Lower lobe of right lung (tissue), 2 donors: Measurements from ENCODE around the gene SLC13A3. TPM values are rescaled to one million over a fixed set of nuclear protein-coding genes. Genes with fewer than 3 reads are reported as not detected.
A peak's percentile ranks its signal among the peaks of the same experiment; 100 is the strongest.

Experiments
- ATAC-seq, 2 donors: fragments of 200-7000 bp; cut with Tn5 transposase; one replicate each; pipeline ENCODE4 v1.9.1; 2020 to 2022; ENCODE audit warnings: mild to moderate bottlenecking in 2 of 2, moderate library complexity in 2 of 2
- DNase-seq: peaks from one replicate; pipeline ENCODE4 v3.0.0-alpha.2; 2020
- H3K27ac ChIP-seq: fragments of 200-600 bp; one replicate; pipeline ENCODE4 v1.8.0; 2022
- H3K27me3 ChIP-seq: fragments of 200-600 bp; one replicate; pipeline ENCODE4 v1.8.0; 2022; ENCODE audit warnings: low read depth
- H3K36me3 ChIP-seq: fragments of 200-600 bp; one replicate; pipeline ENCODE4 v1.8.0; 2022; ENCODE audit warnings: mild to moderate bottlenecking
- H3K4me1 ChIP-seq: fragments of 200-600 bp; one replicate; pipeline ENCODE4 v1.8.0; 2022
- H3K4me3 ChIP-seq: fragments of 200-600 bp; one replicate; pipeline ENCODE4 v1.8.0; 2022; ENCODE audit warnings: mild to moderate bottlenecking
- H3K9me3 ChIP-seq: fragments of 200-600 bp; one replicate; pipeline ENCODE4 v1.8.0; 2022
- CTCF ChIP-seq: fragments of 200-600 bp; IDR thresholded peaks from one replicate; pipeline ENCODE4 v1.8.0; 2022; ENCODE audit warnings: antibody characterized with exemption, mild to moderate bottlenecking
- intact Hi-C: fragments of 100-400 bp; cut with DNase I; formaldehyde crosslinking; loops from one replicate; pipeline ENCODE4 v1.11.0; 2022
- total RNA-seq: library from RNA; stranded (reverse); fragmentation: NEBNext Ultra II Directional; extraction: Animal tissue kit (Norgen Biotek cat#: 25700); gene quantifications from one replicate; pipeline ENCODE4 v1.2.1, GENCODE V29; 2021
- donor health status: DM: no; HTN: yes; CAD: no; lungs with severe emphysema.

SLC13A3 gene
- total RNA-seq, 1 donor from 2014 or later, result 2.0 TPM

GRCh38 chr20:46562009-46562372, 89.3 kb downstream of the SLC13A3 start:
- Histone ChIP-seq H3K4me3 (peak overlapping the region; percentile 34), H3K4me1 (peaks cover 7% of the 10 kb centered on the region), H3K36me3 (no peaks in the 10 kb centered on the region), H3K27ac (no peak overlapping the region), H3K9me3 (no peaks in the 10 kb centered on the region), H3K27me3 (peaks cover 11% of the 10 kb centered on the region)
- ATAC-seq (no peak), DNase-seq (no peak)
- intact Hi-C loops, result no loop called here
- TF ChIP-seq CTCF, result no peak

- H3K9me3 ChIP-seq, result no peaks in the 10 kb centered on the region
- peaks cover 7% of the 10 kb centered on the region for H3K4me1 ChIP-seq
- no peak for TF ChIP-seq CTCF
- ATAC-seq, result no peak
- no peak for DNase-seq
- no peak overlapping the region for H3K27ac ChIP-seq
- H3K36me3 ChIP-seq, result no peaks in the 10 kb centered on the region
- no peak overlapping the region for H3K4me3 ChIP-seq
- H3K27me3 ChIP-seq, result peaks cover 4% of the 10 kb centered on the region
- intact Hi-C loops, result no loop called here
Observed at GRCh38 chr20:46559685-46560440, 91.4 kb downstream of the SLC13A3 start.

- Histone ChIP-seq H3K9me3 (no peaks in the 10 kb centered on the region), H3K27me3 (peaks cover 3% of the 10 kb centered on the region), H3K27ac (no peak overlapping the region), H3K4me3 (no peak overlapping the region), H3K4me1 (peaks cover 7% of the 10 kb centered on the region), H3K36me3 (no peaks in the 10 kb centered on the region)
- no peak for TF ChIP-seq CTCF
- no peak for DNase-seq
- intact Hi-C loops, result no loop called here
- no peak for ATAC-seq
Observed at GRCh38 chr20:46559001-46559400, 92.3 kb downstream of the SLC13A3 start.

- Histone ChIP-seq H3K27ac (no peak overlapping the region), H3K9me3 (no peaks in the 10 kb centered on the region), H3K27me3 (no peaks in the 10 kb centered on the region), H3K36me3 (no peaks in the 10 kb centered on the region), H3K4me3 (no peak overlapping the region), H3K4me1 (peaks cover 7% of the 10 kb centered on the region)
- ATAC-seq (peak in 1 of 2 donors; percentile 47), DNase-seq (no peak)
- intact Hi-C loops, result no loop called here
- no peak for TF ChIP-seq CTCF
Observed at GRCh38 chr20:46558511-46558959, 92.7 kb downstream of the SLC13A3 start.

GRCh38 chr20:46557231-46557956, 93.9 kb downstream of the SLC13A3 start:
- peaks cover 4% of the 10 kb centered on the region for H3K4me1 ChIP-seq
- no peak overlapping the region for H3K27ac ChIP-seq
- ATAC-seq, result peak in 1 of 2 donors; percentile 35
- intact Hi-C loops, result no loop called here
- no peaks in the 10 kb centered on the region for H3K36me3 ChIP-seq
- H3K27me3 ChIP-seq, result no peaks in the 10 kb centered on the region
- no peak for DNase-seq
- no peak overlapping the region for H3K4me3 ChIP-seq
- H3K9me3 ChIP-seq, result no peaks in the 10 kb centered on the region
- no peak for TF ChIP-seq CTCF
